ENCODE measurements around the gene PEX6.
A peak's percentile ranks its signal among the peaks of the same experiment; 100 is the strongest.
"Not testable (repeated sequence)": the region's sequence is repeated elsewhere in the genome, so short reads cannot be mapped to it uniquely, and the experiment has no call there.

PEX6 gene

GRCh38 chr6:42998205-42998604 lies 19.2 kb upstream of the PEX6 start:
- DNase-seq, result not testable (repeated sequence)

- DNase-seq, result no peak
Observed at GRCh38 chr6:42996513-42996912, 17.5 kb upstream of the PEX6 start.

- DNase-seq, result no peak
Observed at GRCh38 chr6:42993445-42993844, 14.5 kb upstream of the PEX6 start.

DNA sequence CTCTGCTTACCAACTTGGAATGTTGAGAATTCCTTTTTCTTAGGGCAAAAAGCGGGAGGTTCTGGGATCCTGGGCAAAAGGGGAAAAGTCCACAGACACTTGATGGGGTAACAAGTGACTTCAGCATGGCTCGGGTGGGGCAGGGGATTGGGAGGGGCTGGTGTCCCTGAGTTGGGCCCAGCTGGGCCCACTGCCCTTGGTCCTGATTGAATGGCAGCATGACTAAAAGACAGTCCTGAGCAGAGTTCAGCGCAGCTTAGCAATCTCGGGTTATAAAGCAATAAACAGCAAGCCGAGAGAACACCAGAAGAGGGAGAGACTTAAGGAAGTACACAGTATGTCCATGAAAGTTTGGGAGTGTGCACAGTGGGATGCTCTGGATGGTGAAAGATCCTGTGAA lies 10.9 kb upstream of the PEX6 start:
- no peak for DNase-seq

DNA sequence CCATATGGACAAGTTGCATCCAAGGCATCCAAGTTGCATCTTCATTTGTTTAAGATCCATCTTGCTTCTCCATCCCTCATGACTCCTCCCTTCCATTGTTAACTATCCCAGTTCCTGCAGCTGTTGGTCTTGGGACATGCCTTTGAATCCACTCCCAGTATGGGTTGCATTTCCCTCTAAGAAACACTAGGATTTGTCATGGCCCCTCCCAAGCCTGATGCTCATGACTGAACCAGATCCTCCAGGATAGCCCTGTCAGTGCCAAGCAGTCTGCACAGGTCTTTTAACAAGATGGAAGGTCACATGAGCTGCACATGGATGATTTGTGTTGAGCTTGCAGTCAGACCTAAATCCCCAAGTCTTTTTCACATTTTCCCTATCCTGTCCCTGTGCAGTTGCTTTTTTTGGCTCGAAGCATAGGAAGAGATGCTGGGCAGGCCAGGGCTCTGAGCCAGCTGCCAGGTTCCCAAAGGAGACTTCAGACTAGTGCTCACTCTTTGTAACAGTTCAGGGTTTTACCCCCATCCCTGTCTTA lies 9.6 kb upstream of the PEX6 start:
- no peak for DNase-seq

GRCh38 chr6:42987533-42988451 lies 8.8 kb upstream of the PEX6 start:
- no peak for DNase-seq

DNA sequence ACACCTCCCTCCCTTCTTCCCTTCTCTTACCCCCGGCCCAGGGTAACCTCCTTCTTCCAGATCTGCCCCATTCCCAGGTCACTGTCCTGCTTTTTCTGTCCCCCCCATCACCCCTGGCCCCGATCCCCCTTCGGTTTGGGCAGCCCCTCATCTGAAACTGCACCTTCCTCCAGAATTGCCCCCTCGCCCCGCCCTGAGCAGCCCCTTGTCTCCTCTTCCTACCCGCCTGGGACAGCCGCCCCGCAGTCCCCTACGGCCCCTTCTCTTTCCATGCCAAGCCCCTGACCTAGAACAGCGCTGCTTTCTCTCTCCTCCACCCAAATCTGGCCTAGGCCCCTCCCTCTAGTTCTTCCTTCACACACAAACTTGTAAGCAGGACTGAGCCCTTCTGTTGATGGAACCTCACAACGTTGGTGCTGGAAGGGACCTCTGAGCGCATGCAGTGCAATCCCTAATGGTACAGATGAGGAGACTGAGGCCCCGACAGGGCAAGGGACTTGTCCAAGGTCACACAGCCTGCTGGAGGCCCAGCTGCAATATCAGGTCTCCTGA lies 6.0 kb upstream of the PEX6 start:
- DNase-seq, result no peak

DNA sequence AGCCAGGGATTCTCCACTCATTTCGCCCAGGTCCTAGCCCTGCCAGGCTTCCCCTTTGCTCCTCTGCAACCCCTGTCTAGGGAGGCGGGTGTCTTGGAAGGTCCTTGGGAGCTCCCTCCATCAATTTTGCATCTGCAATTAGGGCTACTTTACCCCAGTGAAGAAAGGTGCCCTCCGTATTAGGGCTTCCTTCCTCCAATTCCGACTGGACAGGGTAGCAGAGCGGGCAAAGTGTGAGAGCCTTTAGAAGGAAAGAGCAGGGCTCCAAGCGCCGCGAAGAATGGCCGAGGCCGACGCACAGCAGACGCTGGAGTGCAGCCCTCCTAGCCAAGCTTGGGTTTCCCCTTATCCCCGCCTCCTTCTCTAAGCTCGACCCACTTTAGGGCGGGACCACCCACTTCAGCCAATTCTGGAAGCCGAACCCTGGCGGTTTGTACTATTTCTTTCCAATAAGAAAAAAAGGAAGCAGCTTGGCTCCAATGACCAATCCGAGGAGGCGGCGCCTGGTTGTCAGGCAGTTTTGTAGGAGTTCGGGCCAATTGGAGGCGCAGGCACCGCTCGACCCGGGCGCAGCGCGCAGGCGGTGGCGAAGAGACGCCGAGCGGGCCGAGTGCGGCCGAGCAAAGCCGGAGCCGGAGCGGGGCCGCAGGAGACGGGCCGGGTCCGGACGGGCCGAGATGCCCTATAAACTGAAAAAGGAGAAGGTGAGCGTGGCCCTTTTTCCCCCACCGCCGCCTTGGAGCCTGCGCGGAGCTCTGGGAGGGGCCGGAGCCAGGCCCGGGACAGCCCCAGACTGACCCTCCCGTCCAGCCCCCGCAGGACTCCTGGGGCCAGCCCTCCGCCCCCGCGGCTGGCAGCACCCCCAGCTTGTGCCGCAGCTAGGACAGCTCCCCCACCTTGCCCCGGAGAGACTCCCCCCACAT lies 5.3 kb upstream of the PEX6 start, which contains the start of gene PPP2R5D:
TSS of gene PPP2R5D (plus strand) at position 570 of the 923 bp plus-strand sequence. CDS start at position 678, 108 bp downstream.
- peak; percentile 98 to 99 for DNase-seq

- DNase-seq, result no peak
Observed at GRCh38 chr6:42981836-42982235, 2.9 kb upstream of the PEX6 start.

DNA sequence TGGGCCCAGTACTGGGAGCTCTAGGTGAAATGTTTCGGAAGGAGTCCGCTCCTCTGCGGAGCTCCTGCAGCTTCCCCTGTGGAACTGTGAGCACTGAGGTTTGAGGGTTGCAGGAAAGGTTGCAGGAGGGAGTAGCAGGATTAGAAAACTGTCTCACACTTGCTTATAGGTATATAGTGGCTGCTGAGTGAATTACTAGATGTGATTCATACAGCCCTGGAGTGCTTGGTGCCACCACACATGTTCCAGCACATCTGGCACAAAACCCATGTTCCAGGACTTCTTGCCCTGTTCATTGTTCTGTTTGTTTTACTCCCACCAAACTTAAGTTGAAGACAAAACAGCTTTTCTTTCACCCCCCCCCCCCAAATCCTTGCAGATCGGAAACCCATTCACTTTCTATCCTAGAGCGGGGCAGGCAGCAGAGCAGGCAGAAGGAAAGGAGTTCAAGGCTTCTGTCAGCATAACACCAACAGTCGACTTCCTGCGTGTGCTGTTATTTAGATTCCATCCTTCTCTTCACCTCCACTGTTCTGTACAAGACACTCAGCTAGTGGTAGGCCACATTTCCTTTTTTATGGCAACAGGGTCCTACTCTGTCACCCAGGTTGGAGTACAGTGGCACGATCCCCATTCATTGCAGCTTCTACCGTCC lies 669 bp upstream of the PEX6 start:
- DNase-seq, result no peak

GRCh38 chr6:42978487-42978838 lies 518 bp downstream of the PEX6 start:
- DNase-seq, result peak; percentile 37 to 40

DNA sequence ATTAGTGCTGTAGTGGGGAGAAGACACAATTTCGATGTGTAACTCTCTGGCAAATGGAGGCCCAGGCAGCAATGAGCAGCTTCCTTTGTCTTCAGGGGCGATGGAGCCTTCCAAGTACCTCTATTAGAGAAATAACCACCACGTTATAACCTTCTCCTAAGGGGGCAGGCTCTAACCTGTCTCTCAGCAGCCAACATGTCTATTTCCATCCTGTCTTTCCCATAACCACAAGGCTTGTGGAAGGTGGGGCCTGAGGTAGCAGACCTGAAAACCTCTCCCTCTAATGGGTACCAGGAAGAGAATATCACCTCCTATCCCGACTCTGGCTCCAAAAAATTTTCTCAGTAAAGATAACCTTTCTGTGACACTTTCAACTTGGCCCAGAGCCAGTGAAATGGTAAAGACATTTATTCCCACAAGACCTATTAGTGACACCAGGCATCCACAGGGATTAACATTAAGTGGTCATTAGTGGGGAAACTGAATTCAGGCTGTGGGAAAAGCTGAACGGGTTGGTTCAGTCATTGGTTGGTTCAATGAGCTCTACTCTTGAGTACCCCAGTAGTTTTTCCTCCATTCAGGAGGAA lies 4.0 kb downstream of the PEX6 start:
- DNase-seq, result no peak

- peak; percentile 52 to 92 for DNase-seq
Observed at GRCh38 chr6:42973926-42974325, 5.1 kb downstream of the PEX6 start.

- no peak for DNase-seq
Observed at GRCh38 chr6:42971746-42972327, 7.1 kb downstream of the PEX6 start.

DNA sequence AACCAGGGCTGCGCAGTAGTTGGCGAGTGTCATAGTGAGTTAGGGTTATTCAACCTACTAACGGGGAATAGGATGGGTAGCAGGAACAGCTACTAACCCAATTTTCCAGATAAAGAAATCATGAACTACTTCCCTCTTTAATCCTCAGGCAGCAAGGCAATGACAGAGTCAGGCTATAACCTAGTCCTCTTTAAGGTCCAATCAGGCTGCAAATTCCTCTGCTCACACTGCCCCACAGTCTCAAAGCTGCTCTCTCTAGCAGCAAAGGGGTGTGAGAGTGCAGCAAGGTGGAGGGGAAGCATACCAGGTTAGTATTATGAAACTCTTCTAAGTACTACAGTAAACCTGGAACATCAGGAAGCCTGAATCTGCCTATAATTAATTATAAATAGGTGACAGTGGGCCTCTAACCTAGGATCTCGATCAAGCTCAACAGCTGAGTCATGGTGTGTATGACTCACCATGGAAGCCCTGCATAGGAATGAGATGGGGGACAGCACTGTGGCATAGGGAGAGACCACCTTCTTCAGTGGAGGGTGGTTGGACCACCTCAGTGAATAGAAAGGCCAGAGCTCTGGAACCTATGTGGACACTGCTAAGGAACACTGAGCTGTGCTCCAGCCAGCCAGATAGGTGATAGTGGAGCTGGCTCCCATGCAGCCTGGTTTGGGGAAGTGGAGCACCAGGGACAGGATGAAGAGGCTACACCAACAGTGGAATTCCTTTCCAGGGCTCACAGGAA lies 7.9 kb downstream of the PEX6 start:
- peak in 1 of 2 donors; percentile 17 for DNase-seq

GRCh38 chr6:42969934-42970333 lies 9.0 kb downstream of the PEX6 start:
- no peak for DNase-seq

- peak in 1 of 2 donors; percentile 17 for DNase-seq
Observed at GRCh38 chr6:42969431-42969830, 9.6 kb downstream of the PEX6 start.

- no peak for DNase-seq
Observed at GRCh38 chr6:42968783-42969182, 10.2 kb downstream of the PEX6 start.

DNA sequence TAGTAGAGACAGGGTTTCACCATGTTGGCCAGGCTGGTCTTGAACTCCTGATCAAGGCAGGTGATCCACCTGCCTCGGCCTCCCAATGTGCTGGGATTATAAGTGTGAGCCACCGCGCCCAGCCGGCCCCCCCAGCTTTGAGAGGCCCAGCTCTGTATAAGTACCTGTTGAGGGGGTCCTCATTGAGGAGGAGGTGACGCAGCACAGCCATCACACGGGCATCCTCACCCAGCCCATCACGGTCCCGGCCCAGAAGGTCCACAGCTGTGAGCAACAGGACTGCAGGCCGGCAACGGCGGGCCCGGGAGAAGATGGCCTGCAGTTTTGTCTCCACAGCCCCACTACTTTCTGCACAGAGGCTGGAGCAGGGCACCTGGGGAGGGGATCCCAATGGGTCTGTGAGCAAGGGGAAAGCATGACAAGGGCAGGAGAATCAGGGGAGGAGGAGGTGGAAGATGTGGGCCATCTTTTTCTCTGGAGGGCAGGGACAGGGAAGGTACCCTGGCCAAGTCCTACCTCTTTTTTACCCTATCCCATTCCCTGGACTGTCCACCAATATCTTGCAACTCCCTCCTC lies 10.8 kb downstream of the PEX6 start:
- no peak for DNase-seq

GRCh38 chr6:42967228-42967627 lies 11.8 kb downstream of the PEX6 start:
- no peak for DNase-seq

DNA sequence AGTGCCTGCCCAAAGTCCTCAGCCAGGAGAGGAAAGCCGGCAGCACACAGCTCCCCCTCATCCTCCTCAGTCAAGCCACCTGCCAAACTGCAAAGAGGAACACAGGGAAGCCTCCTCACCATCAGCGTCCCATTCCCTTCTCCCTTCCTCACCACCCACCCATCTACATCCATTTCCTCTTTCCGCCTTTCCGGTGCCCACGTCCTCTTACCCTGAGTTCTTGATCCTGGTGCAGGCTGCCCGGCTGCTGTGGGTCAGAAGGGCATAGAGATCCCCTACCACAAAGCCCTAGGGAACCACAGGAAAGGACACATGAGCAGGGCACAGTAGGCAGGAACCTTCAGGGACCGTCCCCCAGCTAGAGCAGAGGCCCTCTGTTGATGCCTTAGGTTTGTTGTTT lies 12.4 kb downstream of the PEX6 start:
- peak; percentile 26 to 50 for DNase-seq
